H54 (cell line): ENCODE results near the gene FDXR.

ENCODE experiments used
- DNase-seq: peaks from one replicate; pipeline ENCODE4 v3.0.0; 2011; ENCODE audit warnings: low spot score, mixed read lengths; ENCODE audit not compliant: insufficient read length
- FAIRE-seq: peaks from 3 replicates; lab custom pipeline; 2011; peaks lifted over from hg19 to GRCh38; lab: Jason Lieb, UNC
- POLR2A ChIP-seq: IDR thresholded peaks from 2 replicates; pipeline ENCODE4 v1.6.1; 2011; ENCODE audit warnings: low read depth, mild to moderate bottlenecking, low read length

The FDXR gene

DNA sequence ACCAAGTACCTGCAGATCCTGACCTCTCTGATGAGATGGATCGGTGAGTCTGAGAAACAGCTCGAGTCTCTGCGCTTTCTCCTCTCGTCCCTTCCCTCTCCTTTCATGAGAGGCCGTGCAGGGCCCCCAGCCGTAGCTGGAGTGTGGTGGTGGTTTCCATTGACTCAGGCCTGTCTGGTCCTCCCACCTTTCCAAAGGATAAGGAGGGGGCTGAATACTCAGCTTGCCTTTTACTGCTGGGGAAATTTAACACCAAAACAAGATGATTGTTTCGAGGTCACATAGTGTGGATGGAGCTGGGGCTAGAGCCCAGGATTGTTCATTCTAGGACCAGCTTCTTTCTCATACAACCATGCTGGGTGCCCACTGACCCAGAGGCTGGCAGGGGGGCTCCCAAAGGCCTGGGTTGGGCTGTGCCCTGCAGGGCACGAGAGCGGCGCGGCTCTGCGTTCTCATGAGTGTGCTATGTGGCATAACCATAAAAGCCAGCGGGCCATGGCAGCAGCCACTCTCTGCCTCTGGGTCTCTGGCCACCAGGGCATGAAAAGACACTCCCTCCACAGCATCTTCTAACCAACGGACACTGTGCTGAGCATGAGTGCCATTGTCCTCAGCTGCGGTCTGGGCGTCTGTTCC is 52.9 kb downstream of the FDXR start:
- FAIRE-seq: no peak
- TF ChIP-seq POLR2A: no peak
- no peak for DNase-seq

DNA sequence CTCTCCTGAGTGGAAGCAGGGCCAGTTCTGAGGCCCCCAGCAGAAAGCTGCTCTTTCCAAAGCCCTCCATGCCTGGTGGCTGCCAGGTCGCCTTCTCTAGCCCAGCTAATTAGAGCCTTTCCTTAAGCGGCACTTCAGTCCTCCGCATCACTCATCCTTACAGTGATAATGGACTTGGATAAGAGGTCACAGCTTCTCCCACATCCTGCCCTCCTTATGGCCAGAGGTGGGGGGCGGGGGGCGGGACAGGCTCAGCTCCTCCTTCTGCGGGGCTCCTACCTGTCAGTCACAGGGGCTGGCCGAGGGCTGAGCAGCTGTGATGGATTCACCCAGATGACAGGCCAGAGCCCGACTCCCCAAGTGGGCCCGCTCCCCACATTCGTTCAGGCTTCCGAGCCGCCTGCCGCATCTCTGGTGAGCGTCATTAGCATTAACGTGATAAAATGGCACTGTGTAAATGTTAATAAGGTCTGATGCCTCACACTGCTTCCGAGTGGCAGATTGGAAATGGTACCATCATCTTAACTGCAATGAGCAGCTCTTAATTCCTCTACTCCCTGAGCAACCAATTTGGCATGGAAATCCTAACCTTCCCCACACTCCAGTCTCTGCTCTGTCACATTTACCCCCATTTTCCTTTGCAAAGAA is 54.4 kb downstream of the FDXR start:
- no peak for FAIRE-seq
- no peak for DNase-seq
- no peak for TF ChIP-seq POLR2A

GRCh38 chr17:74816905-74817620 is 55.7 kb downstream of the FDXR start:
- TF ChIP-seq POLR2A: no peak
- no peak for FAIRE-seq
- DNase-seq: no peak

DNA sequence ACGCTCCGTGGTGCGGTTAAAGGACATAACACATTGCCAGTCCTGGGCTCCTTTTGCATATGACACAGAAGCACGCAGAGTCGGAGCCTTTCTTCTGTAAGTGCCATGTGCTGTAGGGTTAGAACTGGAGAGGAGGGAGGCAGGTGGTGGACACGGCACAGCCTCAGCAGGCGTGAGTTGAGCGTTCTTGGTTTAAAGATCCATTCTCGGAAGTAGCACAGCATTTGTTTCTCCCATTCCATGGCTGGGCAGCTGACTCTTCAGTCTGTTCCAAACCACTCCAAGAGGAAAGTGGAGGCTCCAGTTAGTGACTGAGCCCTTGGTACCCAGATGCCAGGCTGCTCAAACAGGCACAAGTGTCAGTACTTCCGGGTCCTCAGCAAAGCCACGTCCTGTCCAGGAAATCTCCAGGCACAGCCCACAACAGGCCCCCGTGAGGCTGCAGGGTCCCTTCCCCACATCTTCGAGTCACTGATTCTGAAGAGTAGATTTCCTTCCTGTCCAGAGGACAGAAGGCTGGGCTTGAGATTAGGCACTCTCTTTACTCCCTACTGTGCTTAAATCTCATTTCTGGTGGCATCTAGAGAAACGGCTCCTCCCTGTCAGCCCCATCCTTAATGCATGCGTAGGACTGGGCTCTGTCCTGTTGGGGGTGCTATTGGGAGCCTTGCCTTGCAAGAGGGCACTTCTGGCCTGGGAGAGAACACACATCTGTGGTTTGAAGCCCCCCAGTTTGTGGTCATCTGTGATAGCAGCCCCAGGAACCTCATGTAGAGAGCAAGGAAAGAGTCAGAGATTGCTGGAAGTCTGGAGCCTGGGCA is 57.0 kb downstream of the FDXR start:
- no peak for FAIRE-seq
- DNase-seq: no peak
- TF ChIP-seq POLR2A: no peak

- FAIRE-seq: no peak
- DNase-seq: no peak
- no peak for TF ChIP-seq POLR2A
These were observed 57.7 kb downstream of the FDXR start for GRCh38 chr17:74815067-74815466.

GRCh38 chr17:74814453-74814852 is 58.3 kb downstream of the FDXR start:
- no peak for DNase-seq
- no peak for FAIRE-seq
- TF ChIP-seq POLR2A: no peak
